SK-N-SH (cell line): ENCODE results near the gene AVP. TPM values are rescaled to one million over a fixed set of nuclear protein-coding genes. Genes with fewer than 3 reads are reported as not detected.

Experiments used
- CTCF ChIA-PET: fragments of 300-600, 350-600 bp; formaldehyde crosslinking; extraction: SDS; loops from one replicate; lab custom pipeline; 2021; lab: Yijun Ruan, JAX
- POLR2A ChIA-PET: fragments of 350-600 bp; sonication (Branson Sonifier 250); formaldehyde crosslinking; extraction: SDS; loops from one replicate; lab custom pipeline; 2020; ENCODE audit warnings: antibody characterized with exemption, inconsistent platforms; lab: Yijun Ruan, JAX
- DNase-seq: peaks from one replicate; pipeline ENCODE4 v3.0.0; 2012
- H2AFZ ChIP-seq: fragments of 200-600 bp; sonication (generic); 2 replicates; pipeline ENCODE4 v1.8.1; 2016; ENCODE audit warnings: antibody characterized with exemption, mild to moderate bottlenecking, low read depth
- H3F3A ChIP-seq: fragments of 200-600 bp; sonication (generic); replicated peaks from 2 replicates; pipeline ENCODE3; 2016; ENCODE audit warnings: antibody characterized with exemption, mild to moderate bottlenecking; ENCODE audit not compliant: insufficient read depth
- H3K27ac ChIP-seq, 2 experiments: fragments of 200-500 bp in 1 of 2; fragments of 200-600 bp in 1 of 2; sonication (Bioruptor generic) in 1 of 2; sonication (generic), shearing (Covaris generic) in 1 of 2; 2 replicates each; pipeline versions ENCODE4 v1.5.1 to v1.6.1; 2014 to 2016; ENCODE audit warnings: low read depth in 2 of 2, inconsistent platforms in 1 of 2, low read length in 1 of 2, mild to moderate bottlenecking in 1 of 2, mixed read lengths in 1 of 2
- H3K27me3 ChIP-seq: fragments of 200-600 bp; sonication (generic), shearing (Covaris generic); 2 replicates; pipeline ENCODE4 v1.6.1; 2016; ENCODE audit warnings: mixed run types; ENCODE audit not compliant: insufficient read depth
- H3K36me3 ChIP-seq, 2 experiments: fragments of 200-500 bp in 1 of 2; fragments of 200-600 bp in 1 of 2; sonication (Bioruptor generic) in 1 of 2; sonication (generic) in 1 of 2; replicated peaks in 1 of 2; 2 replicates each; pipeline versions ENCODE3 to v1.5.1; 2014 to 2016; ENCODE audit warnings: low read length in 1 of 2, mild to moderate bottlenecking in 1 of 2; ENCODE audit not compliant: insufficient read depth in 2 of 2, control insufficient read depth in 1 of 2
- H3K4me1 ChIP-seq, 2 experiments: fragments of 200-500 bp in 1 of 2; fragments of 200-600 bp in 1 of 2; sonication (Bioruptor generic) in 1 of 2; sonication (generic), shearing (Covaris generic) in 1 of 2; 2 replicates each; pipeline versions ENCODE4 v1.5.1 to v1.6.1; 2014 to 2016; ENCODE audit warnings: low read depth in 1 of 2, low read length in 1 of 2, mixed run types in 1 of 2; ENCODE audit not compliant: insufficient read depth in 2 of 2, control insufficient read depth in 1 of 2
- H3K4me2 ChIP-seq: fragments of 200-600 bp; sonication (generic), shearing (Covaris generic); 2 replicates; pipeline ENCODE4 v1.6.1; 2017; ENCODE audit warnings: mixed run types
- H3K4me3 ChIP-seq, 2 experiments: fragments of 200-500 bp in 1 of 2; fragments of 200-600 bp in 1 of 2; sonication (Bioruptor generic) in 1 of 2; sonication (generic), shearing (Covaris generic) in 1 of 2; 2 replicates each; pipeline versions ENCODE4 v1.5.1 to v1.8.1; 2014 to 2016; ENCODE audit warnings: low read depth in 2 of 2, inconsistent platforms in 1 of 2, low read length in 1 of 2, mild to moderate bottlenecking in 1 of 2, mixed read lengths in 1 of 2, moderate library complexity in 1 of 2
- H3K79me2 ChIP-seq: fragments of 200-600 bp; sonication (generic); 2 replicates; pipeline ENCODE4 v1.8.1; 2017; ENCODE audit warnings: mild to moderate bottlenecking; ENCODE audit not compliant: insufficient read depth
- H3K9ac ChIP-seq: fragments of 200-600 bp; sonication (generic); 2 replicates; pipeline ENCODE4 v1.6.1; 2017; ENCODE audit warnings: mixed run types
- H3K9me2 ChIP-seq: fragments of 200-600 bp; sonication (generic); 2 replicates; pipeline ENCODE4 v1.6.1; 2017; ENCODE audit warnings: mixed run types
- H3K9me3 ChIP-seq: fragments of 200-600 bp; sonication (generic); 2 replicates; pipeline ENCODE4 v1.6.1; 2017; ENCODE audit warnings: mixed run types, mild to moderate bottlenecking, moderate library complexity
- H4K20me1 ChIP-seq: fragments of 200-600 bp; sonication (generic); 2 replicates; pipeline ENCODE4 v1.6.1; 2017; ENCODE audit warnings: mild to moderate bottlenecking, mixed run types; ENCODE audit not compliant: insufficient read depth
- CHD2 ChIP-seq: fragments of 150-350 bp; IDR thresholded peaks from 2 replicates; pipeline ENCODE4 v1.6.1; 2018; ENCODE audit warnings: low read length; ENCODE audit not compliant: partially characterized antibody
- EZH2phosphoT487 ChIP-seq: fragments of 200-600 bp; sonication (generic); IDR thresholded peaks from 2 replicates; pipeline ENCODE4 v1.6.1; 2017; ENCODE audit warnings: low read depth, mixed run types, mild to moderate bottlenecking, antibody characterized with exemption, moderate library complexity, borderline replicate concordance
- FOXJ3 ChIP-seq: sonication (generic); formaldehyde crosslinking; IDR thresholded peaks from 2 replicates; pipeline ENCODE4 v1.5.1; 2020; ENCODE audit warnings: mild to moderate bottlenecking, missing genetic modification reagents
- FOXM1 ChIP-seq: IDR thresholded peaks from 2 replicates; pipeline ENCODE4 v1.4.0; 2012; ENCODE audit warnings: low read depth, mild to moderate bottlenecking
- GATA2 ChIP-seq: sonication (generic); formaldehyde crosslinking; IDR thresholded peaks from 2 replicates; pipeline ENCODE4 v1.5.0; 2020; ENCODE audit warnings: mild to moderate bottlenecking, missing genetic modification reagents
- MEF2A ChIP-seq: IDR thresholded peaks from 2 replicates; pipeline ENCODE4 v1.4.0; 2012; ENCODE audit warnings: low read depth, borderline replicate concordance
- MXI1 ChIP-seq: IDR thresholded peaks from 2 replicates; pipeline ENCODE4 v1.6.1; 2012; ENCODE audit warnings: mild to moderate bottlenecking, low read depth, low read length, improper control_type of control experiment
- NFIC ChIP-seq: IDR thresholded peaks from 2 replicates; pipeline ENCODE4 v1.4.0; 2012; ENCODE audit warnings: borderline replicate concordance
- POLR2AphosphoS5 ChIP-seq: IDR thresholded peaks from 2 replicates; pipeline ENCODE4 v1.6.1; 2012; ENCODE audit warnings: low read depth, low read length
- RCOR1 ChIP-seq: fragments of 150-350 bp; IDR thresholded peaks from 2 replicates; pipeline ENCODE4 v1.6.1; 2017; ENCODE audit warnings: antibody characterized with exemption, low read length
- RXRA ChIP-seq: IDR thresholded peaks from 2 replicates; pipeline ENCODE4 v1.4.0; 2012; ENCODE audit warnings: low read depth, mild to moderate bottlenecking, borderline replicate concordance
- SMC3 ChIP-seq: IDR thresholded peaks from 2 replicates; pipeline ENCODE4 v1.6.1; 2012; ENCODE audit warnings: low read depth, low read length, improper control_type of control experiment
- TAF1 ChIP-seq: IDR thresholded peaks from 2 replicates; pipeline ENCODE4 v1.6.1; 2012; ENCODE audit warnings: low read depth, mild to moderate bottlenecking, low read length, moderate library complexity, borderline replicate concordance
- WGBS: methylation state at CpG from one replicate; pipeline ENCODE4 v1.1.6; 2017; ENCODE audit warnings: low lambda C conversion rate; 5-methylcytosine and 5-hydroxymethylcytosine counted together
- polyA plus RNA-seq, 3 experiments: library from polyadenylated mRNA; depleted of rRNA; stranded (reverse); fragments of >200 nt; gene quantifications; 2 replicates each; pipeline ENCODE4 v1.2.3, GENCODE V29; 2012
- TF ChIP-seq, protein P1 (sequence below): IDR thresholded peaks from 2 replicates; pipeline ENCODE4 v1.6.1; 2012; ENCODE audit warnings: mild to moderate bottlenecking, low read depth, low read length, moderate library complexity
- TF ChIP-seq, protein P2 (sequence below): IDR thresholded peaks from 2 replicates; pipeline ENCODE4; 2012
- TF ChIP-seq, protein P3 (sequence below): fragments of 150-350 bp; IDR thresholded peaks from 2 replicates; pipeline ENCODE4 v1.6.1; 2016; ENCODE audit warnings: mild to moderate bottlenecking, low read depth, low read length
- TF ChIP-seq, protein P4 (sequence below): IDR thresholded peaks from 2 replicates; pipeline ENCODE4 v1.4.0; 2012; ENCODE audit warnings: low read depth
- TF ChIP-seq, protein P5 (sequence below): fragments of 150-350 bp; IDR thresholded peaks from 2 replicates; pipeline ENCODE4 v1.6.1; 2017; ENCODE audit warnings: antibody characterized with exemption, low read length, low read depth, borderline replicate concordance
- TF ChIP-seq, protein P6 (sequence below): IDR thresholded peaks from 2 replicates; pipeline ENCODE4 v1.4.0; 2012; ENCODE audit warnings: low read depth, borderline replicate concordance

AVP gene
- polyA plus RNA-seq, 1 of the 3 experiments (the other 2 are of a cell fraction), result not detected

DNA sequence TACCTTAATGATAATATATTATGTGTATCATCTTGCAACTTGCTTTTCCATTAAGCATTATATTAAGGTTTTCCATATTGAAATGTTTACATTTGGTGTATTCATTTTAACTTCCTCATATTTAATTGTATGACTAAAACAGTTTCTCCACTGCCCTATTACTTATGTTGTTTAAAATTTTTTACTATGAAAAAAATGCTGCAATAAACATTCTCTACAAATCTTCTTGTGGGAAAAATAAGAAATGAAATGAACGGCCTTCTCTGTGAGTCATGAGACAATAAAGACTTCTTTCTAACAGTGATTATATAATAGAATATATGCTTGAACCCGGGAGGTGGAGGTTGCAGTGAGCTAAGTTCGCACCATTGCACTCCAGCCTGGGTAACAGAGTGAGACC is 49.6 kb upstream of the AVP start:
- Histone ChIP-seq H3K4me3 (no peak overlapping the region), H3K4me1 (peaks cover 0 to 2% of the 10 kb centered on the region in 2 experiments; a peak in 1 of 4 replicates), H3K4me2 (no peak overlapping the region), H3K36me3 (no peaks in the 10 kb centered on the region), H2AFZ (no peak overlapping the region), H3K79me2 (peaks cover 66% of the 10 kb centered on the region), H3K9me2 (no peaks in the 10 kb centered on the region), H3F3A (peaks cover 12% of the 10 kb centered on the region), H3K9ac (no peak overlapping the region), H3K9me3 (no peaks in the 10 kb centered on the region), H3K27me3 (no peaks in the 10 kb centered on the region), H4K20me1 (peaks cover 7% of the 10 kb centered on the region), H3K27ac (no peak overlapping the region)
- TF ChIP-seq TAF1 (no peak), NFIC (no peak), RXRA (no peak)
- TF ChIP-seq, protein P1, sequence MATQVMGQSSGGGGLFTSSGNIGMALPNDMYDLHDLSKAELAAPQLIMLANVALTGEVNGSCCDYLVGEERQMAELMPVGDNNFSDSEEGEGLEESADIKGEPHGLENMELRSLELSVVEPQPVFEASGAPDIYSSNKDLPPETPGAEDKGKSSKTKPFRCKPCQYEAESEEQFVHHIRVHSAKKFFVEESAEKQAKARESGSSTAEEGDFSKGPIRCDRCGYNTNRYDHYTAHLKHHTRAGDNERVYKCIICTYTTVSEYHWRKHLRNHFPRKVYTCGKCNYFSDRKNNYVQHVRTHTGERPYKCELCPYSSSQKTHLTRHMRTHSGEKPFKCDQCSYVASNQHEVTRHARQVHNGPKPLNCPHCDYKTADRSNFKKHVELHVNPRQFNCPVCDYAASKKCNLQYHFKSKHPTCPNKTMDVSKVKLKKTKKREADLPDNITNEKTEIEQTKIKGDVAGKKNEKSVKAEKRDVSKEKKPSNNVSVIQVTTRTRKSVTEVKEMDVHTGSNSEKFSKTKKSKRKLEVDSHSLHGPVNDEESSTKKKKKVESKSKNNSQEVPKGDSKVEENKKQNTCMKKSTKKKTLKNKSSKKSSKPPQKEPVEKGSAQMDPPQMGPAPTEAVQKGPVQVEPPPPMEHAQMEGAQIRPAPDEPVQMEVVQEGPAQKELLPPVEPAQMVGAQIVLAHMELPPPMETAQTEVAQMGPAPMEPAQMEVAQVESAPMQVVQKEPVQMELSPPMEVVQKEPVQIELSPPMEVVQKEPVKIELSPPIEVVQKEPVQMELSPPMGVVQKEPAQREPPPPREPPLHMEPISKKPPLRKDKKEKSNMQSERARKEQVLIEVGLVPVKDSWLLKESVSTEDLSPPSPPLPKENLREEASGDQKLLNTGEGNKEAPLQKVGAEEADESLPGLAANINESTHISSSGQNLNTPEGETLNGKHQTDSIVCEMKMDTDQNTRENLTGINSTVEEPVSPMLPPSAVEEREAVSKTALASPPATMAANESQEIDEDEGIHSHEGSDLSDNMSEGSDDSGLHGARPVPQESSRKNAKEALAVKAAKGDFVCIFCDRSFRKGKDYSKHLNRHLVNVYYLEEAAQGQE, result no peak
- TF ChIP-seq, protein P2, sequence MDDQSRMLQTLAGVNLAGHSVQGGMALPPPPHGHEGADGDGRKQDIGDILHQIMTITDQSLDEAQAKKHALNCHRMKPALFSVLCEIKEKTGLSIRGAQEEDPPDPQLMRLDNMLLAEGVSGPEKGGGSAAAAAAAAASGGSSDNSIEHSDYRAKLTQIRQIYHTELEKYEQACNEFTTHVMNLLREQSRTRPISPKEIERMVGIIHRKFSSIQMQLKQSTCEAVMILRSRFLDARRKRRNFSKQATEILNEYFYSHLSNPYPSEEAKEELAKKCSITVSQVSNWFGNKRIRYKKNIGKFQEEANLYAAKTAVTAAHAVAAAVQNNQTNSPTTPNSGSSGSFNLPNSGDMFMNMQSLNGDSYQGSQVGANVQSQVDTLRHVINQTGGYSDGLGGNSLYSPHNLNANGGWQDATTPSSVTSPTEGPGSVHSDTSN, result no peak
- ChIA-PET CTCF (interaction anchor here (0.8 kb wide), 1 partner anchor 84 kb away, joined by 3 read pairs; no protein-coding TSS in a partner anchor), POLR2A (no interaction called here)
- WGBS, result 90% methylated on average over 3 of the region's 3 CpGs
- DNase-seq, result no peak

DNA sequence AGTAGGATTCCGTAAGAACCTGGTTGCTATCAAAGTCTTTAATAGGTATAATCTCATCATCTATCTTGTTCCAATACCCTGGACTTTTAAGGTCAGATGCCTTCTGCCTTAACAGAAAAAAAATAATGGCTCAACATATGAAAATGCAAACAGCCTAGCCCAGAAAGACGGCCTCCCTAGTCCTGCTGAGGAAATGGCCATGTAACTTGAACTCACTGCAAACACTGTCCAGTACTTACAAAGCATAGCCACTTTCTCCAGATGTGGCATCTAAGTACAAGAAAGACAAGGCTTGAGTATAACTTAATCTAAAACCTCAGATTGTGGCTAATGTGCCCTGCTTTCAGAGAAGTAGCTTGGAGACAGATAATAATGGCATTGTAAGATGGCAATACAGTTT is 48.6 kb upstream of the AVP start:
- Histone ChIP-seq H3K27me3 (no peaks in the 10 kb centered on the region), H3K4me2 (no peak overlapping the region), H3K9ac (no peak overlapping the region), H3K36me3 (no peaks in the 10 kb centered on the region), H4K20me1 (peaks cover 7% of the 10 kb centered on the region), H3K4me3 (no peak overlapping the region), H3K4me1 (peaks cover 0 to 5% of the 10 kb centered on the region in 2 experiments; a peak in 1 of 4 replicates), H3K79me2 (peaks cover 65% of the 10 kb centered on the region), H3K9me2 (no peaks in the 10 kb centered on the region), H3K9me3 (no peaks in the 10 kb centered on the region), H3F3A (peaks cover 7% of the 10 kb centered on the region), H3K27ac (no peak overlapping the region), H2AFZ (no peak overlapping the region)
- no peak for DNase-seq
- POLR2A ChIA-PET, result no interaction called here
- no peak for TF ChIP-seq CHD2
- TF ChIP-seq FOXM1, result no peak
- TF ChIP-seq, protein P3, sequence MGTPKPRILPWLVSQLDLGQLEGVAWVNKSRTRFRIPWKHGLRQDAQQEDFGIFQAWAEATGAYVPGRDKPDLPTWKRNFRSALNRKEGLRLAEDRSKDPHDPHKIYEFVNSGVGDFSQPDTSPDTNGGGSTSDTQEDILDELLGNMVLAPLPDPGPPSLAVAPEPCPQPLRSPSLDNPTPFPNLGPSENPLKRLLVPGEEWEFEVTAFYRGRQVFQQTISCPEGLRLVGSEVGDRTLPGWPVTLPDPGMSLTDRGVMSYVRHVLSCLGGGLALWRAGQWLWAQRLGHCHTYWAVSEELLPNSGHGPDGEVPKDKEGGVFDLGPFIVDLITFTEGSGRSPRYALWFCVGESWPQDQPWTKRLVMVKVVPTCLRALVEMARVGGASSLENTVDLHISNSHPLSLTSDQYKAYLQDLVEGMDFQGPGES, result no peak
- no peak for TF ChIP-seq EZH2phosphoT487
- TF ChIP-seq, protein P4, sequence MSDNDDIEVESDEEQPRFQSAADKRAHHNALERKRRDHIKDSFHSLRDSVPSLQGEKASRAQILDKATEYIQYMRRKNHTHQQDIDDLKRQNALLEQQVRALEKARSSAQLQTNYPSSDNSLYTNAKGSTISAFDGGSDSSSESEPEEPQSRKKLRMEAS, result no peak
- TF ChIP-seq RCOR1, result no peak
- TF ChIP-seq, protein P5, sequence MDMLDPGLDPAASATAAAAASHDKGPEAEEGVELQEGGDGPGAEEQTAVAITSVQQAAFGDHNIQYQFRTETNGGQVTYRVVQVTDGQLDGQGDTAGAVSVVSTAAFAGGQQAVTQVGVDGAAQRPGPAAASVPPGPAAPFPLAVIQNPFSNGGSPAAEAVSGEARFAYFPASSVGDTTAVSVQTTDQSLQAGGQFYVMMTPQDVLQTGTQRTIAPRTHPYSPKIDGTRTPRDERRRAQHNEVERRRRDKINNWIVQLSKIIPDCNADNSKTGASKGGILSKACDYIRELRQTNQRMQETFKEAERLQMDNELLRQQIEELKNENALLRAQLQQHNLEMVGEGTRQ, result no peak
- no peak for TF ChIP-seq POLR2AphosphoS5
- no peak for TF ChIP-seq SMC3
- no peak for TF ChIP-seq MXI1
- no peak for TF ChIP-seq GATA2
- TF ChIP-seq FOXJ3, result no peak
- TF ChIP-seq NFIC, result no peak
- TF ChIP-seq, protein P6, sequence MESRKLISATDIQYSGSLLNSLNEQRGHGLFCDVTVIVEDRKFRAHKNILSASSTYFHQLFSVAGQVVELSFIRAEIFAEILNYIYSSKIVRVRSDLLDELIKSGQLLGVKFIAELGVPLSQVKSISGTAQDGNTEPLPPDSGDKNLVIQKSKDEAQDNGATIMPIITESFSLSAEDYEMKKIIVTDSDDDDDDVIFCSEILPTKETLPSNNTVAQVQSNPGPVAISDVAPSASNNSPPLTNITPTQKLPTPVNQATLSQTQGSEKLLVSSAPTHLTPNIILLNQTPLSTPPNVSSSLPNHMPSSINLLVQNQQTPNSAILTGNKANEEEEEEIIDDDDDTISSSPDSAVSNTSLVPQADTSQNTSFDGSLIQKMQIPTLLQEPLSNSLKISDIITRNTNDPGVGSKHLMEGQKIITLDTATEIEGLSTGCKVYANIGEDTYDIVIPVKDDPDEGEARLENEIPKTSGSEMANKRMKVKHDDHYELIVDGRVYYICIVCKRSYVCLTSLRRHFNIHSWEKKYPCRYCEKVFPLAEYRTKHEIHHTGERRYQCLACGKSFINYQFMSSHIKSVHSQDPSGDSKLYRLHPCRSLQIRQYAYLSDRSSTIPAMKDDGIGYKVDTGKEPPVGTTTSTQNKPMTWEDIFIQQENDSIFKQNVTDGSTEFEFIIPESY, result no peak
- TF ChIP-seq MEF2A, result no peak
- CTCF ChIA-PET, result no interaction called here
- 98% methylated on average over 2 of the region's 2 CpGs for WGBS
